Adrenal gland (tissue), 5 donors: ENCODE results near the gene ROR2.

Experiments used
- CTCF ChIP-seq, 6 experiments: fragments of 450-650 bp in 4 of 6; fragments of 200-600 bp in 2 of 6; sonication (generic) in 1 of 6; IDR thresholded peaks; 1 replicate in 5 of 6; 2 replicates in 1 of 6; pipeline versions ENCODE4 v1.5.1 to v1.8.0; 2016 to 2021; ENCODE audit warnings: antibody characterized with exemption in 6 of 6, mild to moderate bottlenecking in 2 of 6, moderate library complexity in 1 of 6
- POLR2A ChIP-seq, 2 donors: fragments of 450-650 bp; IDR thresholded peaks; one replicate each; pipeline ENCODE4 v1.6.1; 2017; ENCODE audit warnings: antibody characterized with exemption in 2 of 2, mild to moderate bottlenecking in 2 of 2, moderate library complexity in 1 of 2
- donor health status: DM: no; HTN: no; CAD: no.

- TF ChIP-seq CTCF (IDR thresholded peaks at IDR 0.05) (no peak), POLR2A (IDR thresholded peaks at IDR 0.05) (no peak)
These were observed 239.9 kb downstream of the ROR2 start for GRCh38 chr9:91710158-91710557.
